SK-N-SH (cell line): ENCODE measurements around the gene ABCC12. TPM values are rescaled to one million over a fixed set of nuclear protein-coding genes. Genes with fewer than 3 reads are reported as not detected.

ENCODE experiments used
- CTCF ChIA-PET: fragments of 300-600, 350-600 bp; formaldehyde crosslinking; extraction: SDS; loops from one replicate; lab custom pipeline; 2021; lab: Yijun Ruan, JAX
- POLR2A ChIA-PET: fragments of 350-600 bp; sonication (Branson Sonifier 250); formaldehyde crosslinking; extraction: SDS; loops from one replicate; lab custom pipeline; 2020; ENCODE audit warnings: antibody characterized with exemption, inconsistent platforms; lab: Yijun Ruan, JAX
- DNase-seq: peaks from one replicate; pipeline ENCODE4 v3.0.0; 2012
- H2AFZ ChIP-seq: fragments of 200-600 bp; sonication (generic); 2 replicates; pipeline ENCODE4 v1.8.1; 2016; ENCODE audit warnings: antibody characterized with exemption, mild to moderate bottlenecking, low read depth
- H3F3A ChIP-seq: fragments of 200-600 bp; sonication (generic); replicated peaks from 2 replicates; pipeline ENCODE3; 2016; ENCODE audit warnings: antibody characterized with exemption, mild to moderate bottlenecking; ENCODE audit not compliant: insufficient read depth
- H3K27ac ChIP-seq, 2 experiments: fragments of 200-500 bp in 1 of 2; fragments of 200-600 bp in 1 of 2; sonication (Bioruptor generic) in 1 of 2; sonication (generic), shearing (Covaris generic) in 1 of 2; 2 replicates each; pipeline versions ENCODE4 v1.5.1 to v1.6.1; 2014 to 2016; ENCODE audit warnings: low read depth in 2 of 2, inconsistent platforms in 1 of 2, low read length in 1 of 2, mild to moderate bottlenecking in 1 of 2, mixed read lengths in 1 of 2
- H3K27me3 ChIP-seq: fragments of 200-600 bp; sonication (generic), shearing (Covaris generic); 2 replicates; pipeline ENCODE4 v1.6.1; 2016; ENCODE audit warnings: mixed run types; ENCODE audit not compliant: insufficient read depth
- H3K36me3 ChIP-seq, 2 experiments: fragments of 200-500 bp in 1 of 2; fragments of 200-600 bp in 1 of 2; sonication (Bioruptor generic) in 1 of 2; sonication (generic) in 1 of 2; replicated peaks in 1 of 2; 2 replicates each; pipeline versions ENCODE3 to v1.5.1; 2014 to 2016; ENCODE audit warnings: low read length in 1 of 2, mild to moderate bottlenecking in 1 of 2; ENCODE audit not compliant: insufficient read depth in 2 of 2, control insufficient read depth in 1 of 2
- H3K4me1 ChIP-seq, 2 experiments: fragments of 200-500 bp in 1 of 2; fragments of 200-600 bp in 1 of 2; sonication (Bioruptor generic) in 1 of 2; sonication (generic), shearing (Covaris generic) in 1 of 2; 2 replicates each; pipeline versions ENCODE4 v1.5.1 to v1.6.1; 2014 to 2016; ENCODE audit warnings: low read depth in 1 of 2, low read length in 1 of 2, mixed run types in 1 of 2; ENCODE audit not compliant: insufficient read depth in 2 of 2, control insufficient read depth in 1 of 2
- H3K4me2 ChIP-seq: fragments of 200-600 bp; sonication (generic), shearing (Covaris generic); 2 replicates; pipeline ENCODE4 v1.6.1; 2017; ENCODE audit warnings: mixed run types
- H3K4me3 ChIP-seq, 2 experiments: fragments of 200-500 bp in 1 of 2; fragments of 200-600 bp in 1 of 2; sonication (Bioruptor generic) in 1 of 2; sonication (generic), shearing (Covaris generic) in 1 of 2; 2 replicates each; pipeline versions ENCODE4 v1.5.1 to v1.8.1; 2014 to 2016; ENCODE audit warnings: low read depth in 2 of 2, inconsistent platforms in 1 of 2, low read length in 1 of 2, mild to moderate bottlenecking in 1 of 2, mixed read lengths in 1 of 2, moderate library complexity in 1 of 2
- H3K79me2 ChIP-seq: fragments of 200-600 bp; sonication (generic); 2 replicates; pipeline ENCODE4 v1.8.1; 2017; ENCODE audit warnings: mild to moderate bottlenecking; ENCODE audit not compliant: insufficient read depth
- H3K9ac ChIP-seq: fragments of 200-600 bp; sonication (generic); 2 replicates; pipeline ENCODE4 v1.6.1; 2017; ENCODE audit warnings: mixed run types
- H3K9me2 ChIP-seq: fragments of 200-600 bp; sonication (generic); 2 replicates; pipeline ENCODE4 v1.6.1; 2017; ENCODE audit warnings: mixed run types
- H3K9me3 ChIP-seq: fragments of 200-600 bp; sonication (generic); 2 replicates; pipeline ENCODE4 v1.6.1; 2017; ENCODE audit warnings: mixed run types, mild to moderate bottlenecking, moderate library complexity
- H4K20me1 ChIP-seq: fragments of 200-600 bp; sonication (generic); 2 replicates; pipeline ENCODE4 v1.6.1; 2017; ENCODE audit warnings: mild to moderate bottlenecking, mixed run types; ENCODE audit not compliant: insufficient read depth
- FOXM1 ChIP-seq: IDR thresholded peaks from 2 replicates; pipeline ENCODE4 v1.4.0; 2012; ENCODE audit warnings: low read depth, mild to moderate bottlenecking
- IRF3 ChIP-seq: fragments of 150-350 bp; IDR thresholded peaks from 2 replicates; pipeline ENCODE4 v1.6.1; 2016; ENCODE audit warnings: mild to moderate bottlenecking, low read depth, low read length
- JUND ChIP-seq: IDR thresholded peaks from 2 replicates; pipeline ENCODE4 v1.4.0; 2012
- MAX ChIP-seq: IDR thresholded peaks from 2 replicates; pipeline ENCODE4 v1.4.0; 2012; ENCODE audit warnings: low read depth
- NRF1 ChIP-seq: IDR thresholded peaks from 2 replicates; pipeline ENCODE4 v1.6.1; 2012; ENCODE audit warnings: low read depth, mild to moderate bottlenecking, low read length
- POLR2AphosphoS5 ChIP-seq: IDR thresholded peaks from 2 replicates; pipeline ENCODE4 v1.6.1; 2012; ENCODE audit warnings: low read depth, low read length
- RAD21 ChIP-seq: IDR thresholded peaks from 2 replicates; pipeline ENCODE4 v1.6.1; 2012; ENCODE audit warnings: mild to moderate bottlenecking, low read length
- RXRA ChIP-seq: IDR thresholded peaks from 2 replicates; pipeline ENCODE4 v1.4.0; 2012; ENCODE audit warnings: low read depth, mild to moderate bottlenecking, borderline replicate concordance
- TEAD4 ChIP-seq: IDR thresholded peaks from 2 replicates; pipeline ENCODE4 v1.4.0; 2012; ENCODE audit warnings: mild to moderate bottlenecking, borderline replicate concordance; ENCODE audit not compliant: insufficient read depth
- WGBS: methylation state at CpG from one replicate; pipeline ENCODE4 v1.1.6; 2017; ENCODE audit warnings: low lambda C conversion rate; 5-methylcytosine and 5-hydroxymethylcytosine counted together
- polyA plus RNA-seq, 3 experiments: library from polyadenylated mRNA; depleted of rRNA; stranded (reverse); fragments of >200 nt; gene quantifications; 2 replicates each; pipeline ENCODE4 v1.2.3, GENCODE V29; 2012
- TF ChIP-seq, protein P1 (sequence below): IDR thresholded peaks from 2 replicates; pipeline ENCODE4 v1.6.1; 2012; ENCODE audit warnings: mild to moderate bottlenecking, low read depth, low read length, moderate library complexity
- TF ChIP-seq, protein P2 (sequence below): IDR thresholded peaks from 2 replicates; pipeline ENCODE4 v1.4.0; 2012; ENCODE audit warnings: low read depth, borderline replicate concordance

Gene ABCC12
- polyA plus RNA-seq, 1 of the 3 experiments (the other 2 are of a cell fraction), result not detected

- TF ChIP-seq FOXM1, result no peak
- TF ChIP-seq RAD21, result no peak
- TF ChIP-seq, protein P1, sequence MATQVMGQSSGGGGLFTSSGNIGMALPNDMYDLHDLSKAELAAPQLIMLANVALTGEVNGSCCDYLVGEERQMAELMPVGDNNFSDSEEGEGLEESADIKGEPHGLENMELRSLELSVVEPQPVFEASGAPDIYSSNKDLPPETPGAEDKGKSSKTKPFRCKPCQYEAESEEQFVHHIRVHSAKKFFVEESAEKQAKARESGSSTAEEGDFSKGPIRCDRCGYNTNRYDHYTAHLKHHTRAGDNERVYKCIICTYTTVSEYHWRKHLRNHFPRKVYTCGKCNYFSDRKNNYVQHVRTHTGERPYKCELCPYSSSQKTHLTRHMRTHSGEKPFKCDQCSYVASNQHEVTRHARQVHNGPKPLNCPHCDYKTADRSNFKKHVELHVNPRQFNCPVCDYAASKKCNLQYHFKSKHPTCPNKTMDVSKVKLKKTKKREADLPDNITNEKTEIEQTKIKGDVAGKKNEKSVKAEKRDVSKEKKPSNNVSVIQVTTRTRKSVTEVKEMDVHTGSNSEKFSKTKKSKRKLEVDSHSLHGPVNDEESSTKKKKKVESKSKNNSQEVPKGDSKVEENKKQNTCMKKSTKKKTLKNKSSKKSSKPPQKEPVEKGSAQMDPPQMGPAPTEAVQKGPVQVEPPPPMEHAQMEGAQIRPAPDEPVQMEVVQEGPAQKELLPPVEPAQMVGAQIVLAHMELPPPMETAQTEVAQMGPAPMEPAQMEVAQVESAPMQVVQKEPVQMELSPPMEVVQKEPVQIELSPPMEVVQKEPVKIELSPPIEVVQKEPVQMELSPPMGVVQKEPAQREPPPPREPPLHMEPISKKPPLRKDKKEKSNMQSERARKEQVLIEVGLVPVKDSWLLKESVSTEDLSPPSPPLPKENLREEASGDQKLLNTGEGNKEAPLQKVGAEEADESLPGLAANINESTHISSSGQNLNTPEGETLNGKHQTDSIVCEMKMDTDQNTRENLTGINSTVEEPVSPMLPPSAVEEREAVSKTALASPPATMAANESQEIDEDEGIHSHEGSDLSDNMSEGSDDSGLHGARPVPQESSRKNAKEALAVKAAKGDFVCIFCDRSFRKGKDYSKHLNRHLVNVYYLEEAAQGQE, result no peak
- no peak for TF ChIP-seq JUND
- TF ChIP-seq NRF1, result no peak
- no peak for TF ChIP-seq POLR2AphosphoS5
- no peak for TF ChIP-seq MAX
- TF ChIP-seq RXRA, result no peak
- no peak for TF ChIP-seq TEAD4
- TF ChIP-seq IRF3, result no peak
- TF ChIP-seq, protein P2, sequence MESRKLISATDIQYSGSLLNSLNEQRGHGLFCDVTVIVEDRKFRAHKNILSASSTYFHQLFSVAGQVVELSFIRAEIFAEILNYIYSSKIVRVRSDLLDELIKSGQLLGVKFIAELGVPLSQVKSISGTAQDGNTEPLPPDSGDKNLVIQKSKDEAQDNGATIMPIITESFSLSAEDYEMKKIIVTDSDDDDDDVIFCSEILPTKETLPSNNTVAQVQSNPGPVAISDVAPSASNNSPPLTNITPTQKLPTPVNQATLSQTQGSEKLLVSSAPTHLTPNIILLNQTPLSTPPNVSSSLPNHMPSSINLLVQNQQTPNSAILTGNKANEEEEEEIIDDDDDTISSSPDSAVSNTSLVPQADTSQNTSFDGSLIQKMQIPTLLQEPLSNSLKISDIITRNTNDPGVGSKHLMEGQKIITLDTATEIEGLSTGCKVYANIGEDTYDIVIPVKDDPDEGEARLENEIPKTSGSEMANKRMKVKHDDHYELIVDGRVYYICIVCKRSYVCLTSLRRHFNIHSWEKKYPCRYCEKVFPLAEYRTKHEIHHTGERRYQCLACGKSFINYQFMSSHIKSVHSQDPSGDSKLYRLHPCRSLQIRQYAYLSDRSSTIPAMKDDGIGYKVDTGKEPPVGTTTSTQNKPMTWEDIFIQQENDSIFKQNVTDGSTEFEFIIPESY, result no peak
- 61% methylated on average over 8 of the region's 8 CpGs for WGBS
Measured at GRCh38 chr16:48203974-48204824, 48.4 kb upstream of the ABCC12 start.

More at GRCh38 chr16:48203974-48204824, 48.4 kb upstream of the ABCC12 start:
- Histone ChIP-seq H3K4me3 (no peak overlapping the region), H3K36me3 (no peaks in the 10 kb centered on the region), H3K9me3 (no peaks in the 10 kb centered on the region), H3K79me2 (no peaks in the 10 kb centered on the region), H3K9me2 (no peaks in the 10 kb centered on the region), H4K20me1 (no peaks in the 10 kb centered on the region), H3F3A (no peaks in the 10 kb centered on the region), H3K4me2 (no peak overlapping the region), H2AFZ (no peak overlapping the region), H3K27ac (no peak overlapping the region), H3K9ac (no peak overlapping the region), H3K4me1 (peaks cover 0 to 5% of the 10 kb centered on the region in 2 experiments; a peak in 1 of 4 replicates), H3K27me3 (peaks cover 6% of the 10 kb centered on the region; the same call in 1 of the 2 replicates)
- ChIA-PET POLR2A (no interaction called here), CTCF (no interaction called here)
- DNase-seq, result no peak
